Posterior cingulate gyrus (tissue), 11 donors: Measurements from ENCODE around the gene ZNF500.

ENCODE experiments used
- DNase-seq, 10 donors: peaks; one replicate each; pipeline versions ENCODE4 v3.0.0 to v3.0.0-alpha.2; 2020 to 2021; ENCODE audit warnings: mixed read lengths in 3 of 10
- intact Hi-C: fragments of 100-400 bp; cut with DNase I; formaldehyde crosslinking; loops from one replicate; pipeline ENCODE4 v1.15.1; 2023

The ZNF500 gene

GRCh38 chr16:4766875-4767628 is at the start of gene ZNF500:
ZNF500 (minus strand) TSS chr16:4767162; CDS start chr16:4765978, 1,184 bp downstream.
- peak; percentile 97 to 100 (median 99) for DNase-seq
- intact Hi-C loops, result loop anchor here (1.0 to 5.0 kb wide), 3 partner anchors 32 to 80 kb away; partner anchors contain the start of genes ANKS3, DNAAF8, GLYR1 and UBN1

GRCh38 chr16:4814542-4815173 is 47.7 kb upstream of the ZNF500 start:
- intact Hi-C loops, result no loop called here
- DNase-seq, result peak in 2 of 10 donors; percentile 30 to 67

- intact Hi-C loops, result no loop called here
- no peak for DNase-seq
These were observed 47.1 kb upstream of the ZNF500 start for GRCh38 chr16:4814046-4814445.

- intact Hi-C loops, result no loop called here
These were observed 46.5 kb upstream of the ZNF500 start for GRCh38 chr16:4813251-4814003.

GRCh38 chr16:4811773-4812172 is 44.8 kb upstream of the ZNF500 start:
- intact Hi-C loops, result no loop called here
- DNase-seq, result peak in 1 of 10 donors; percentile 74

More at GRCh38 chr16:4813251-4814003, 46.5 kb upstream of the ZNF500 start:
- DNase-seq, result peak in 2 of 10 donors; percentile 32 to 83

GRCh38 chr16:4811242-4811641 is 44.3 kb upstream of the ZNF500 start:
- DNase-seq, result no peak
- intact Hi-C loops, result no loop called here

GRCh38 chr16:4806280-4806679 is 39.3 kb upstream of the ZNF500 start:
- DNase-seq, result peak in 1 of 10 donors; percentile 27
- intact Hi-C loops, result no loop called here

GRCh38 chr16:4805231-4805630 is 38.3 kb upstream of the ZNF500 start:
- peak in 2 of 10 donors; percentile 33 to 61 for DNase-seq
- intact Hi-C loops, result no loop called here

- intact Hi-C loops, result loop anchor here (2.0 to 5.0 kb wide), 3 partner anchors 43 to 153 kb away; partner anchors contain the start of genes GLYR1, NUDT16L1, SEC14L5 and UBN1
- peak in 1 of 10 donors; percentile 83 for DNase-seq
These were observed 37.2 kb upstream of the ZNF500 start for GRCh38 chr16:4803898-4804762.

GRCh38 chr16:4803401-4803844 is 36.5 kb upstream of the ZNF500 start:
- intact Hi-C loops, result loop anchor here (2.0 to 5.0 kb wide), 3 partner anchors 43 to 154 kb away; partner anchors contain the start of genes GLYR1, NUDT16L1, SEC14L5 and UBN1

GRCh38 chr16:4802659-4803287 is 35.8 kb upstream of the ZNF500 start:
- intact Hi-C loops, result loop anchor here (1.0 to 5.0 kb wide), 4 partner anchors 44 to 155 kb away; partner anchors contain the start of genes ANKS3, DNAAF8, GLYR1 and NUDT16L1
- peak; percentile 89 to 99 (median 93) for DNase-seq

More at GRCh38 chr16:4803401-4803844, 36.5 kb upstream of the ZNF500 start:
- DNase-seq, result no peak

GRCh38 chr16:4801962-4802658 is 35.1 kb upstream of the ZNF500 start, which contains the start of gene ROGDI:
ROGDI (minus strand) TSS chr16:4802633; CDS start chr16:4802571, 62 bp downstream.
- intact Hi-C loops, result loop anchor here (1.0 to 5.0 kb wide), 4 partner anchors 45 to 155 kb away; partner anchors contain the start of genes ANKS3, DNAAF8, GLYR1 and NUDT16L1
- peak; percentile 39 to 95 (median 73) for DNase-seq

GRCh38 chr16:4801051-4801961 is 34.3 kb upstream of the ZNF500 start:
- peak in 2 of 10 donors; percentile 30 to 79 for DNase-seq
- intact Hi-C loops, result loop anchor here (5.0 kb wide), 2 partner anchors 109 to 156 kb away; partner anchors contain the start of genes NUDT16L1 and SEC14L5

- peak; percentile 74 to 99 (median 82) for DNase-seq
- intact Hi-C loops, result loop anchor here (1.0 to 5.0 kb wide), 3 partner anchors 33 to 157 kb away; partner anchors contain the start of genes NUDT16L1, SEC14L5 and ZNF500
These were observed 33.5 kb upstream of the ZNF500 start for GRCh38 chr16:4800290-4801041.

GRCh38 chr16:4799171-4799855 is 32.4 kb upstream of the ZNF500 start:
- peak in 2 of 10 donors; percentile 58 to 66 for DNase-seq
- intact Hi-C loops, result no loop called here
